ENCODE data around the gene CCL2.

- TF ChIP-seq CTCF (conservative IDR thresholded peaks at IDR 0.05; ENCODE audit: low read length) (no peak), EZH2phosphoT487 (IDR thresholded peaks at IDR 0.05; ENCODE audit: borderline replicate concordance) (no peak)
These were observed 48.5 kb upstream of the CCL2 start for GRCh38 chr17:34206569-34206968.
